Measurements from ENCODE around the gene PRKCA.

DNA sequence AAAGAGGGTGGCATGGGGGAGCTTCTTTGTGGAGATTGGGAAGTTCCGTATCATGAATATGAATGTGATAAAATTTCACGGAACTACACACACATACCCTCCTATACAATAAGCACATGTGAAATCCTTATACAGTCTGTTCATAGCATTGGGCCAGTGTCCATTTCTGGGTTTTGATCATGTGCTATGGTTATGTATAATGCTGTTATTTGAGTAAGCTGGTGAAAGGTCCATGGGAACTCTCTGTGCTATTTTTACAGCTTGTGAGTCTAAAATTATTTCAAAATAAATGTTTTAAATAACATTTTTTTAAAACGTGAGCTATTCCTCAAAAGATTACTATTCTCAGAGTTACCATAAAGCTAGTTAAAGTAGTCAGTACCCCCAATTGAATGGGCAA, 327.3 kb downstream of the PRKCA start:
- TF ChIP-seq JUNB (IDR thresholded peaks at IDR 0.05; ENCODE audit: unreplicated experiment) (no peak), STAT1 (IDR thresholded peaks at IDR 0.05; ENCODE audit: unreplicated experiment) (no peak), CTCF (conservative IDR thresholded peaks at IDR 0.05; ENCODE audit: low read depth in 2 of 2) (no peak), POLR2AphosphoS5 (IDR thresholded peaks at IDR 0.05; ENCODE audit: low read depth) (no peak), EZH2phosphoT487 (IDR thresholded peaks at IDR 0.05; ENCODE audit: unreplicated experiment) (no peak), EZH2 (IDR thresholded peaks at IDR 0.05; ENCODE audit: low read depth, unreplicated experiment) (no peak), ZNF114 (CRISPR knock-in tag; IDR thresholded peaks at IDR 0.05) (no peak)
- TF ChIP-seq, protein P1, sequence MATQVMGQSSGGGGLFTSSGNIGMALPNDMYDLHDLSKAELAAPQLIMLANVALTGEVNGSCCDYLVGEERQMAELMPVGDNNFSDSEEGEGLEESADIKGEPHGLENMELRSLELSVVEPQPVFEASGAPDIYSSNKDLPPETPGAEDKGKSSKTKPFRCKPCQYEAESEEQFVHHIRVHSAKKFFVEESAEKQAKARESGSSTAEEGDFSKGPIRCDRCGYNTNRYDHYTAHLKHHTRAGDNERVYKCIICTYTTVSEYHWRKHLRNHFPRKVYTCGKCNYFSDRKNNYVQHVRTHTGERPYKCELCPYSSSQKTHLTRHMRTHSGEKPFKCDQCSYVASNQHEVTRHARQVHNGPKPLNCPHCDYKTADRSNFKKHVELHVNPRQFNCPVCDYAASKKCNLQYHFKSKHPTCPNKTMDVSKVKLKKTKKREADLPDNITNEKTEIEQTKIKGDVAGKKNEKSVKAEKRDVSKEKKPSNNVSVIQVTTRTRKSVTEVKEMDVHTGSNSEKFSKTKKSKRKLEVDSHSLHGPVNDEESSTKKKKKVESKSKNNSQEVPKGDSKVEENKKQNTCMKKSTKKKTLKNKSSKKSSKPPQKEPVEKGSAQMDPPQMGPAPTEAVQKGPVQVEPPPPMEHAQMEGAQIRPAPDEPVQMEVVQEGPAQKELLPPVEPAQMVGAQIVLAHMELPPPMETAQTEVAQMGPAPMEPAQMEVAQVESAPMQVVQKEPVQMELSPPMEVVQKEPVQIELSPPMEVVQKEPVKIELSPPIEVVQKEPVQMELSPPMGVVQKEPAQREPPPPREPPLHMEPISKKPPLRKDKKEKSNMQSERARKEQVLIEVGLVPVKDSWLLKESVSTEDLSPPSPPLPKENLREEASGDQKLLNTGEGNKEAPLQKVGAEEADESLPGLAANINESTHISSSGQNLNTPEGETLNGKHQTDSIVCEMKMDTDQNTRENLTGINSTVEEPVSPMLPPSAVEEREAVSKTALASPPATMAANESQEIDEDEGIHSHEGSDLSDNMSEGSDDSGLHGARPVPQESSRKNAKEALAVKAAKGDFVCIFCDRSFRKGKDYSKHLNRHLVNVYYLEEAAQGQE (IDR thresholded peaks at IDR 0.05; ENCODE audit: unreplicated experiment), result no peak
- TF ChIP-seq, protein P2, sequence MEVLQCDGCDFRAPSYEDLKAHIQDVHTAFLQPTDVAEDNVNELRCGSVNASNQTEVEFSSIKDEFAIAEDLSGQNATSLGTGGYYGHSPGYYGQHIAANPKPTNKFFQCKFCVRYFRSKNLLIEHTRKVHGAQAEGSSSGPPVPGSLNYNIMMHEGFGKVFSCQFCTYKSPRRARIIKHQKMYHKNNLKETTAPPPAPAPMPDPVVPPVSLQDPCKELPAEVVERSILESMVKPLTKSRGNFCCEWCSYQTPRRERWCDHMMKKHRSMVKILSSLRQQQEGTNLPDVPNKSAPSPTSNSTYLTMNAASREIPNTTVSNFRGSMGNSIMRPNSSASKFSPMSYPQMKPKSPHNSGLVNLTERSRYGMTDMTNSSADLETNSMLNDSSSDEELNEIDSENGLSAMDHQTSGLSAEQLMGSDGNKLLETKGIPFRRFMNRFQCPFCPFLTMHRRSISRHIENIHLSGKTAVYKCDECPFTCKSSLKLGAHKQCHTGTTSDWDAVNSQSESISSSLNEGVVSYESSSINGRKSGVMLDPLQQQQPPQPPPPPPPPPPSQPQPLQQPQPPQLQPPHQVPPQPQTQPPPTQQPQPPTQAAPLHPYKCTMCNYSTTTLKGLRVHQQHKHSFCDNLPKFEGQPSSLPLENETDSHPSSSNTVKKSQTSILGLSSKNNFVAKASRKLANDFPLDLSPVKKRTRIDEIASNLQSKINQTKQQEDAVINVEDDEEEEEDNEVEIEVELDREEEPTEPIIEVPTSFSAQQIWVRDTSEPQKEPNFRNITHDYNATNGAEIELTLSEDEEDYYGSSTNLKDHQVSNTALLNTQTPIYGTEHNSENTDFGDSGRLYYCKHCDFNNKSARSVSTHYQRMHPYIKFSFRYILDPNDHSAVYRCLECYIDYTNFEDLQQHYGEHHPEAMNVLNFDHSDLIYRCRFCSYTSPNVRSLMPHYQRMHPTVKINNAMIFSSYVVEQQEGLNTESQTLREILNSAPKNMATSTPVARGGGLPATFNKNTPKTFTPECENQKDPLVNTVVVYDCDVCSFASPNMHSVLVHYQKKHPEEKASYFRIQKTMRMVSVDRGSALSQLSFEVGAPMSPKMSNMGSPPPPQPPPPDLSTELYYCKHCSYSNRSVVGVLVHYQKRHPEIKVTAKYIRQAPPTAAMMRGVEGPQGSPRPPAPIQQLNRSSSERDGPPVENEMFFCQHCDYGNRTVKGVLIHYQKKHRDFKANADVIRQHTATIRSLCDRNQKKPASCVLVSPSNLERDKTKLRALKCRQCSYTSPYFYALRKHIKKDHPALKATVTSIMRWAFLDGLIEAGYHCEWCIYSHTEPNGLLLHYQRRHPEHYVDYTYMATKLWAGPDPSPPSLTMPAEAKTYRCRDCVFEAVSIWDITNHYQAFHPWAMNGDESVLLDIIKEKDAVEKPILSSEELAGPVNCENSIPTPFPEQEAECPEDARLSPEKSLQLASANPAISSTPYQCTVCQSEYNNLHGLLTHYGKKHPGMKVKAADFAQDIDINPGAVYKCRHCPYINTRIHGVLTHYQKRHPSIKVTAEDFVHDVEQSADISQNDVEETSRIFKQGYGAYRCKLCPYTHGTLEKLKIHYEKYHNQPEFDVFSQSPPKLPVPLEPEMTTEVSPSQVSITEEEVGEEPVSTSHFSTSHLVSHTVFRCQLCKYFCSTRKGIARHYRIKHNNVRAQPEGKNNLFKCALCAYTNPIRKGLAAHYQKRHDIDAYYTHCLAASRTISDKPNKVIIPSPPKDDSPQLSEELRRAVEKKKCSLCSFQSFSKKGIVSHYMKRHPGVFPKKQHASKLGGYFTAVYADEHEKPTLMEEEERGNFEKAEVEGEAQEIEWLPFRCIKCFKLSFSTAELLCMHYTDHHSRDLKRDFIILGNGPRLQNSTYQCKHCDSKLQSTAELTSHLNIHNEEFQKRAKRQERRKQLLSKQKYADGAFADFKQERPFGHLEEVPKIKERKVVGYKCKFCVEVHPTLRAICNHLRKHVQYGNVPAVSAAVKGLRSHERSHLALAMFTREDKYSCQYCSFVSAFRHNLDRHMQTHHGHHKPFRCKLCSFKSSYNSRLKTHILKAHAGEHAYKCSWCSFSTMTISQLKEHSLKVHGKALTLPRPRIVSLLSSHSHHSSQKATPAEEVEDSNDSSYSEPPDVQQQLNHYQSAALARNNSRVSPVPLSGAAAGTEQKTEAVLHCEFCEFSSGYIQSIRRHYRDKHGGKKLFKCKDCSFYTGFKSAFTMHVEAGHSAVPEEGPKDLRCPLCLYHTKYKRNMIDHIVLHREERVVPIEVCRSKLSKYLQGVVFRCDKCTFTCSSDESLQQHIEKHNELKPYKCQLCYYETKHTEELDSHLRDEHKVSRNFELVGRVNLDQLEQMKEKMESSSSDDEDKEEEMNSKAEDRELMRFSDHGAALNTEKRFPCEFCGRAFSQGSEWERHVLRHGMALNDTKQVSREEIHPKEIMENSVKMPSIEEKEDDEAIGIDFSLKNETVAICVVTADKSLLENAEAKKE (CRISPR knock-in tag; IDR thresholded peaks at IDR 0.05), result no peak
